ENCODE data around the gene UBXN1. TPM values are rescaled to one million over a fixed set of nuclear protein-coding genes. Genes with fewer than 3 reads are reported as not detected.

The UBXN1 gene
- polyA plus RNA-seq, 4 donors = 142 to 224 (median 161) TPM

GRCh38 chr11:62645671-62645945 is 33.3 kb downstream of the UBXN1 start:
- H3K36me3 ChIP-seq (ENCODE audit: control insufficient read depth in 3 of 3, insufficient read depth in 2 of 3, low read depth in 1 of 3, low read length in 3 of 3) = peaks cover 0 to 54% (median 3%) of the 10 kb centered on the region in 3 donors
- H3K4me3 ChIP-seq (ENCODE audit: low read depth in 1 of 3, low read length in 3 of 3) = peak overlapping the region; percentile 65 to 99 (median 97)
- DNase-seq (peak in 1 of 2 donors; percentile 17), FAIRE-seq (no peak)
- WGBS, 3 donors = 5 to 11% (median 8%) methylated on average over 11 of the region's 11 CpGs
- peaks cover 5 to 17% (median 6%) of the 10 kb centered on the region in 3 donors for H3K4me1 ChIP-seq (ENCODE audit: control insufficient read depth in 3 of 3, insufficient read depth in 2 of 3, low read depth in 1 of 3, low read length in 2 of 3)
- H3K27ac ChIP-seq (ENCODE audit: low read depth in 1 of 3, low read length in 2 of 3) = peak overlapping the region; percentile 66 to 97 (median 88)
- H3K27me3 ChIP-seq (ENCODE audit: control insufficient read depth in 3 of 3, insufficient read depth in 3 of 3, low read length in 3 of 3) = no peaks in the 10 kb centered on the region
- H3K9me3 ChIP-seq (ENCODE audit: control insufficient read depth in 2 of 2, insufficient read depth in 1 of 2, low read depth in 1 of 2, low read length in 1 of 2) = no peaks in the 10 kb centered on the region

GRCh38 chr11:62644220-62644619 is 34.7 kb downstream of the UBXN1 start:
- DNase-seq (no peak), FAIRE-seq (no peak)
- Histone ChIP-seq H3K36me3 (ENCODE audit: control insufficient read depth in 3 of 3, insufficient read depth in 2 of 3, low read depth in 1 of 3, low read length in 3 of 3) (peaks cover 0 to 52% (median 3%) of the 10 kb centered on the region in 3 donors), H3K27me3 (ENCODE audit: control insufficient read depth in 3 of 3, insufficient read depth in 3 of 3, low read length in 3 of 3) (no peaks in the 10 kb centered on the region), H3K4me3 (ENCODE audit: low read depth in 1 of 3, low read length in 3 of 3) (no peak overlapping the region), H3K9me3 (ENCODE audit: control insufficient read depth in 2 of 2, insufficient read depth in 1 of 2, low read depth in 1 of 2, low read length in 1 of 2) (no peaks in the 10 kb centered on the region), H3K27ac (ENCODE audit: low read depth in 1 of 3, low read length in 2 of 3) (no peak overlapping the region), H3K4me1 (ENCODE audit: control insufficient read depth in 3 of 3, insufficient read depth in 2 of 3, low read depth in 1 of 3, low read length in 2 of 3) (peaks cover 5 to 17% (median 6%) of the 10 kb centered on the region in 3 donors)
- 61 to 74% (median 72%) methylated on average over 8 of the region's 8 CpGs for WGBS, 3 donors

DNA sequence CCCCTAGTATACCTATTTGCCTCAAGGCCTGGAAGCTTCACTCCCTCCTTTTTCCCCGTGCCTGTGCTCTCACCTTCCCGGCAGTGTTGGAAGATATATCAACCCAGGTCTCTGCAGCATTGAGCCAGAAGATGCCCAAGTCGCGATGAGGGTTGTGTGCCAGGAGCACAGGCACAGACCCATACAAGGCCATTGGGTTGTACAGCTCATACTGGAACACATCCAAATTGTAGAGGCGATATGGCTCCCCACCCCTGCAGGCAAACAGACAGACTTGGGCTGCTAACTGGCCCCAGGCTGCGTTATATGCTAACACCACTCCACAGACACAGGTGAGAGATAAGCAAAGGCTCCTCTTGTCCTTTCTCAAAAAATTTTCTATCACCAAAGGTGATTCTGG is 46.4 kb downstream of the UBXN1 start:
- Histone ChIP-seq H3K27ac (ENCODE audit: low read depth in 1 of 3, low read length in 2 of 3) (no peak overlapping the region), H3K4me3 (ENCODE audit: low read depth in 1 of 3, low read length in 3 of 3) (no peak overlapping the region), H3K9me3 (ENCODE audit: control insufficient read depth in 2 of 2, insufficient read depth in 1 of 2, low read depth in 1 of 2, low read length in 1 of 2) (no peaks in the 10 kb centered on the region), H3K4me1 (ENCODE audit: control insufficient read depth in 3 of 3, insufficient read depth in 2 of 3, low read depth in 1 of 3, low read length in 2 of 3) (no peaks in the 10 kb centered on the region), H3K27me3 (ENCODE audit: control insufficient read depth in 3 of 3, insufficient read depth in 3 of 3, low read length in 3 of 3) (no peaks in the 10 kb centered on the region), H3K36me3 (ENCODE audit: control insufficient read depth in 3 of 3, insufficient read depth in 2 of 3, low read depth in 1 of 3, low read length in 3 of 3) (peaks cover 30 to 91% (median 38%) of the 10 kb centered on the region in 3 donors)
- no peak for DNase-seq
- no peak for FAIRE-seq
- WGBS, 3 donors = 87 to 94% (median 91%) methylated on average over 6 of the region's 6 CpGs

DNA sequence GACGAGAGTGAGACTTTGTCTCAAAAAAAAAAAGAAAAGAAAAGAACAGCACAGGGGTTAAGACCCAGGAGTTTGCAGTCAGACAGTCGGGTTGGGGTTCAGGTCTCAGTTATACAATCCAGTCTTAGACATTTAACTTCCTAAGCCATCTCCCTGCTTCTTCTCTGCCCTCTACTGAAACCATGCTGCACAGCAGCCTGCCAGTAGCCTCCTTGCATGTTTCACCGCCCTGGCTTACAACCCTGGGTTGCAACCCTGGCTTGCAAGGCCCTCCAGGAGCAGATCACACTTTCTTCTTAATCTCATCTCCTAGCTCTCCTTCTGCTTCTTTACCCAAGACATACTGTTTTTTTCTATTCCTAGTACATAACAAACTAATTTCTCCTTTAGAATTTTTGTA is 51.2 kb downstream of the UBXN1 start:
- Histone ChIP-seq H3K36me3 (ENCODE audit: control insufficient read depth in 3 of 3, insufficient read depth in 2 of 3, low read depth in 1 of 3, low read length in 3 of 3) (peaks cover 31 to 84% (median 45%) of the 10 kb centered on the region in 3 donors), H3K9me3 (ENCODE audit: control insufficient read depth in 2 of 2, insufficient read depth in 1 of 2, low read depth in 1 of 2, low read length in 1 of 2) (no peaks in the 10 kb centered on the region), H3K4me3 (ENCODE audit: low read depth in 1 of 3, low read length in 3 of 3) (no peak overlapping the region), H3K4me1 (ENCODE audit: control insufficient read depth in 3 of 3, insufficient read depth in 2 of 3, low read depth in 1 of 3, low read length in 2 of 3) (no peaks in the 10 kb centered on the region), H3K27ac (ENCODE audit: low read depth in 1 of 3, low read length in 2 of 3) (no peak overlapping the region), H3K27me3 (ENCODE audit: control insufficient read depth in 3 of 3, insufficient read depth in 3 of 3, low read length in 3 of 3) (no peaks in the 10 kb centered on the region)
- 79 to 89% (median 82%) methylated on average over 3 of the region's 3 CpGs for WGBS, 3 donors
- FAIRE-seq = no peak
- DNase-seq = no peak

Other genes with a start within 250 kb of the UBXN1 start
- gene AHNAK, start 132.3 kb downstream of the UBXN1 start, polyA plus RNA-seq = 100 to 1,000 TPM in 1 of 4 donors, 10 to 100 TPM in 3; 72.1 to 110 (median 86.8) TPM
- gene EEF1G, start 105.2 kb downstream of the UBXN1 start, polyA plus RNA-seq = 1,000 to 10,000 TPM; 1,124 to 2,500 (median 2,087) TPM
- gene TUT1, start 87.5 kb downstream of the UBXN1 start, polyA plus RNA-seq = 10 to 100 TPM in 3 of 4 donors, 1 to 10 TPM in 1; 7.8 to 20.1 (median 16.6) TPM
- 10 to 100 TPM; 40.5 to 64.7 (median 43.0) TPM for gene MTA2, start 77.2 kb downstream of the UBXN1 start, polyA plus RNA-seq
- gene EML3, start 66.3 kb downstream of the UBXN1 start, polyA plus RNA-seq = 10 to 100 TPM; 21.2 to 46.2 (median 35.5) TPM
- gene ROM1, start 65.8 kb downstream of the UBXN1 start, polyA plus RNA-seq = 1 to 10 TPM in 3 of 4 donors, under 1 TPM in 1; 0.54 to 8.4 (median 3.6) TPM
- 10 to 100 TPM; 16.3 to 39.3 (median 30.1) TPM for gene B3GAT3, start 57.1 kb downstream of the UBXN1 start, polyA plus RNA-seq
- 100 to 1,000 TPM in 2 of 4 donors, 10 to 100 TPM in 2; 38.6 to 310 (median 103) TPM for gene GANAB, start 32.5 kb downstream of the UBXN1 start, polyA plus RNA-seq
- gene INTS5, start 25.8 kb downstream of the UBXN1 start, polyA plus RNA-seq = 10 to 100 TPM in 2 of 4 donors, 1 to 10 TPM in 2; 7.3 to 17.0 (median 10.1) TPM
- 100 to 1,000 TPM in 3 of 4 donors, 10 to 100 TPM in 1; 56.7 to 156 (median 135) TPM for gene C11orf98, start 13.9 kb downstream of the UBXN1 start, polyA plus RNA-seq
- 10 to 100 TPM in 2 of 4 donors, 1 to 10 TPM in 2; 7.0 to 18.6 (median 12.1) TPM for gene CSKMT, start 13.8 kb downstream of the UBXN1 start, polyA plus RNA-seq
- 10 to 100 TPM; 11.4 to 34.9 (median 23.4) TPM for gene UQCC3, start 7.4 kb downstream of the UBXN1 start, polyA plus RNA-seq
- gene LBHD1, start 6.8 kb downstream of the UBXN1 start, polyA plus RNA-seq = 1 to 10 TPM; 2.2 to 7.3 (median 6.3) TPM
- gene LRRN4CL, start 10.5 kb upstream of the UBXN1 start, polyA plus RNA-seq = 1 to 10 TPM in 1 of 4 donors, under 1 TPM in 2, not detected in 1; 0.27 to 5.5 (median 0.55) TPM
- gene BSCL2, start 28.4 kb upstream of the UBXN1 start, polyA plus RNA-seq = 10 to 100 TPM; 31.2 to 69.7 (median 50.4) TPM
- gene GNG3, start 28.6 kb upstream of the UBXN1 start, polyA plus RNA-seq = 1 to 10 TPM in 1 of 4 donors, under 1 TPM in 1, not detected in 2; 0.75 to 9.0 TPM
- gene HNRNPUL2, start 48.4 kb upstream of the UBXN1 start, polyA plus RNA-seq = 10 to 100 TPM; 38.6 to 67.9 (median 44.1) TPM
- gene TTC9C, start 49.4 kb upstream of the UBXN1 start, polyA plus RNA-seq = 10 to 100 TPM; 13.5 to 36.9 (median 31.4) TPM
- 1 to 10 TPM in 3 of 4 donors, under 1 TPM in 1; 0.27 to 7.3 (median 4.5) TPM for gene ZBTB3, start 75.1 kb upstream of the UBXN1 start, polyA plus RNA-seq
- 100 to 1,000 TPM in 1 of 4 donors, 10 to 100 TPM in 3; 67.5 to 130 (median 85.6) TPM for gene POLR2G, start 82.5 kb upstream of the UBXN1 start, polyA plus RNA-seq
- 10 to 100 TPM; 13.5 to 28.5 (median 16.7) TPM for gene TAF6L, start 92.3 kb upstream of the UBXN1 start, polyA plus RNA-seq
- gene TMEM179B, start 108.3 kb upstream of the UBXN1 start, polyA plus RNA-seq = 10 to 100 TPM; 46.7 to 79.3 (median 59.2) TPM
- 10 to 100 TPM; 15.7 to 31.6 (median 17.5) TPM for gene TMEM223, start 112.9 kb upstream of the UBXN1 start, polyA plus RNA-seq
- 100 to 1,000 TPM in 2 of 4 donors, 10 to 100 TPM in 2; 48.2 to 188 (median 105) TPM for gene NXF1, start 126.4 kb upstream of the UBXN1 start, polyA plus RNA-seq
- 10 to 100 TPM; 22.6 to 43.4 (median 31.7) TPM for gene STX5, start 153.0 kb upstream of the UBXN1 start, polyA plus RNA-seq
- gene TEX54, start 153.8 kb upstream of the UBXN1 start, polyA plus RNA-seq = under 1 TPM in 1 of 4 donors, not detected in 3; 0.83 TPM
- 10 to 100 TPM; 30.3 to 47.5 (median 35.6) TPM for gene WDR74, start 160.5 kb upstream of the UBXN1 start, polyA plus RNA-seq
- gene SLC3A2, start 201.8 kb upstream of the UBXN1 start, polyA plus RNA-seq = 100 to 1,000 TPM; 124 to 200 (median 175) TPM
- gene CHRM1, start 242.3 kb upstream of the UBXN1 start, polyA plus RNA-seq = 1 to 10 TPM in 1 of 4 donors, under 1 TPM in 1, not detected in 2; 0.65 to 1.1 TPM